Measurements from ENCODE around the gene FAM89A. TPM values are rescaled to one million over a fixed set of nuclear protein-coding genes. Genes with fewer than 3 reads are reported as not detected.
"Not testable (repeated sequence)": the region's sequence is repeated elsewhere in the genome, so short reads cannot be mapped to it uniquely, and the experiment has no call there.

FAM89A gene
- total RNA-seq, 1 donor: 10.9 TPM

GRCh38 chr1:231027971-231028370 lies 12.1 kb downstream of the FAM89A start:
- no peak for TF ChIP-seq CTCF (IDR thresholded peaks at IDR 0.05; ENCODE audit: extremely low read depth, low read depth, low read length)
- Histone ChIP-seq H3K4me1 (ENCODE audit: insufficient read depth, low read length) (no peaks in the 10 kb centered on the region), H3K79me2 (ENCODE audit: insufficient read depth, low read length) (no peaks in the 10 kb centered on the region), H3K4me3 (ENCODE audit: insufficient read depth, low read length) (no peak overlapping the region), H4K20me1 (ENCODE audit: insufficient read depth, low read length) (no peaks in the 10 kb centered on the region), H3K4me2 (ENCODE audit: insufficient read depth, low read length) (no peak overlapping the region), H3K36me3 (ENCODE audit: insufficient read depth, low read length) (no peaks in the 10 kb centered on the region), H3K9me3 (ENCODE audit: low read depth, low read length) (no peaks in the 10 kb centered on the region), H2AFZ (ENCODE audit: low read length) (peak overlapping the region; percentile 41), H3K27ac (ENCODE audit: low read depth, low read length) (no peak overlapping the region), H3K27me3 (ENCODE audit: insufficient read depth, low read length) (no peaks in the 10 kb centered on the region)
- DNase-seq (ENCODE audit: insufficient read length, low spot score, missing footprints): no peak

- Histone ChIP-seq H3K4me3 (ENCODE audit: insufficient read depth, low read length) (no peak overlapping the region), H3K27ac (ENCODE audit: low read depth, low read length) (no peak overlapping the region), H3K36me3 (ENCODE audit: insufficient read depth, low read length) (no peaks in the 10 kb centered on the region), H3K9me3 (ENCODE audit: low read depth, low read length) (no peaks in the 10 kb centered on the region), H2AFZ (ENCODE audit: low read length) (no peak overlapping the region), H3K27me3 (ENCODE audit: insufficient read depth, low read length) (no peaks in the 10 kb centered on the region), H3K4me2 (ENCODE audit: insufficient read depth, low read length) (no peak overlapping the region), H3K4me1 (ENCODE audit: insufficient read depth, low read length) (no peaks in the 10 kb centered on the region), H4K20me1 (ENCODE audit: insufficient read depth, low read length) (no peaks in the 10 kb centered on the region), H3K79me2 (ENCODE audit: insufficient read depth, low read length) (no peaks in the 10 kb centered on the region)
- no peak for TF ChIP-seq CTCF (IDR thresholded peaks at IDR 0.05; ENCODE audit: extremely low read depth, low read depth, low read length)
- DNase-seq (ENCODE audit: insufficient read length, low spot score, missing footprints): no peak
Observed at GRCh38 chr1:231027136-231027925, 12.7 kb downstream of the FAM89A start.

GRCh38 chr1:231026576-231026975 lies 13.5 kb downstream of the FAM89A start:
- Histone ChIP-seq H3K27me3 (ENCODE audit: insufficient read depth, low read length) (no peaks in the 10 kb centered on the region), H3K4me1 (ENCODE audit: insufficient read depth, low read length) (no peaks in the 10 kb centered on the region), H3K4me3 (ENCODE audit: insufficient read depth, low read length) (no peak overlapping the region), H3K36me3 (ENCODE audit: insufficient read depth, low read length) (no peaks in the 10 kb centered on the region), H3K4me2 (ENCODE audit: insufficient read depth, low read length) (no peak overlapping the region), H2AFZ (ENCODE audit: low read length) (no peak overlapping the region), H4K20me1 (ENCODE audit: insufficient read depth, low read length) (no peaks in the 10 kb centered on the region), H3K9me3 (ENCODE audit: low read depth, low read length) (no peaks in the 10 kb centered on the region), H3K79me2 (ENCODE audit: insufficient read depth, low read length) (no peaks in the 10 kb centered on the region), H3K27ac (ENCODE audit: low read depth, low read length) (no peak overlapping the region)
- no peak for TF ChIP-seq CTCF (IDR thresholded peaks at IDR 0.05; ENCODE audit: extremely low read depth, low read depth, low read length)
- no peak for DNase-seq (ENCODE audit: insufficient read length, low spot score, missing footprints)

- H3K4me2 ChIP-seq (ENCODE audit: insufficient read depth, low read length): no peak overlapping the region
- no peaks in the 10 kb centered on the region for H3K79me2 ChIP-seq (ENCODE audit: insufficient read depth, low read length)
- no peak for TF ChIP-seq CTCF (IDR thresholded peaks at IDR 0.05; ENCODE audit: extremely low read depth, low read depth, low read length)
- H4K20me1 ChIP-seq (ENCODE audit: insufficient read depth, low read length): no peaks in the 10 kb centered on the region
- H3K27ac ChIP-seq (ENCODE audit: low read depth, low read length): no peak overlapping the region
- H2AFZ ChIP-seq (ENCODE audit: low read length): no peak overlapping the region
- H3K27me3 ChIP-seq (ENCODE audit: insufficient read depth, low read length): no peaks in the 10 kb centered on the region
- H3K9me3 ChIP-seq (ENCODE audit: low read depth, low read length): no peaks in the 10 kb centered on the region
- no peaks in the 10 kb centered on the region for H3K4me1 ChIP-seq (ENCODE audit: insufficient read depth, low read length)
- DNase-seq (ENCODE audit: insufficient read length, low spot score, missing footprints): no peak
- H3K4me3 ChIP-seq (ENCODE audit: insufficient read depth, low read length): no peak overlapping the region
- no peaks in the 10 kb centered on the region for H3K36me3 ChIP-seq (ENCODE audit: insufficient read depth, low read length)
Observed at GRCh38 chr1:231023150-231023549, 16.9 kb downstream of the FAM89A start.

GRCh38 chr1:231022543-231022942 lies 17.5 kb downstream of the FAM89A start:
- not testable (repeated sequence) for H3K4me1 ChIP-seq (ENCODE audit: insufficient read depth, low read length); H3K27me3 ChIP-seq (ENCODE audit: insufficient read depth, low read length); H3K4me2 ChIP-seq (ENCODE audit: insufficient read depth, low read length); H3K36me3 ChIP-seq (ENCODE audit: insufficient read depth, low read length); H3K9me3 ChIP-seq (ENCODE audit: low read depth, low read length); DNase-seq (ENCODE audit: insufficient read length, low spot score, missing footprints); H3K27ac ChIP-seq (ENCODE audit: low read depth, low read length); H4K20me1 ChIP-seq (ENCODE audit: insufficient read depth, low read length); H3K79me2 ChIP-seq (ENCODE audit: insufficient read depth, low read length); H3K4me3 ChIP-seq (ENCODE audit: insufficient read depth, low read length); H2AFZ ChIP-seq (ENCODE audit: low read length)
